ENCODE data around the gene IL23R. TPM values are rescaled to one million over a fixed set of nuclear protein-coding genes. Genes with fewer than 3 reads are reported as not detected.

The IL23R gene
- total and polyA plus RNA-seq, 2 of the 8 experiments (the other 6 are each of a cell fraction or from before 2014, with no cell fraction given) = not detected

DNA sequence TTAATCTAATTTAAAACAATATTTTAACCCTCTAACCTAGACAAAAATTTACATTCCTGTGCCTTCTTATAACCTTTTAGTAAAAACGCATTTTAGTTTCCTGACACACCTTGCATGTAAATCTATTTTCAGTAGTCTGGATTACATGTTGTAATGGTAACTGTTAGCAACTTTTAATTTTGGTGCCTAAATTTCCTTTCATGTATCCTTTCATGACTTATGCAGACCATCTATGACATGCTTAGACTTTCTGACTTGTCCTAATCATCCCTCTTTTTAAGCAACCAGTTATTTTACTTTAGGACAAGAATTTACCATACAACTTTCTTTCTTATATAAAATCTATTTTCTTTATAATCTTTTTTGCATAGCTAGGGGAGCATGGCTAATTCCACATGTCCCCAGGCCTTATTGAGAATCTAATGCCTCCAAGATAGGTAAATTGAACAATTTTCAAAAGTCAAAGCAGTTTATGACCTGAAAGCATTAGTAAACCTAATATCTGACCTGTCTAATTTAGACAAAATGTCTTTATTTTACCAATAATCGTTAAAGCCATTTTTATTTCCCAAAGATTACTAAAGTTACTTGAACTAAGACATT lies 83.9 kb downstream of the IL23R start:
- peak overlapping the region in 1 of 4 experiments; percentile 3; a peak in 1 of 8 replicates for H3K4me3 ChIP-seq (ENCODE audit: extremely low read depth in 1 of 4, insufficient read depth in 2 of 4, low read depth in 3 of 4, low read length in 4 of 4)
- no peak overlapping the region for H4K8ac ChIP-seq (ENCODE audit: extremely low read depth, insufficient read depth, low read length)
- WGBS, 2 experiments (ENCODE audit: extremely low coverage in 1 of 2, insufficient coverage in 1 of 2, insufficient read length in 1 of 2, insufficient replicate concordance in 2 of 2, low coverage in 1 of 2, low lambda C conversion rate in 2 of 2, missing lambda C conversion rate in 1 of 2) = 84% methylated on average over 2 of the region's 2 CpGs; no CpG with 5 or more reads in 1 of the 2 experiments
- H3K4ac ChIP-seq (replicated peaks; ENCODE audit: insufficient read length, low read depth, low read length) = no peak overlapping the region
- no peaks in the 10 kb centered on the region for H3K23me2 ChIP-seq (ENCODE audit: low read depth, low read length)
- ChIA-PET CTCF (ENCODE audit: partially characterized antibody) (no interaction called here), POLR2A (ENCODE audit: partially characterized antibody) (no interaction called here)
- no peaks in the 10 kb centered on the region for H3K27me3 ChIP-seq (replicated peaks in 1 of 4; ENCODE audit: control insufficient read depth in 3 of 4, extremely low read depth in 1 of 4, insufficient read depth in 3 of 4, low read length in 3 of 4)
- H3K36me3 ChIP-seq (ENCODE audit: control insufficient read depth in 2 of 4, insufficient read depth in 4 of 4, low read length in 3 of 4) = no peaks in the 10 kb centered on the region
- no peak overlapping the region for H3K18ac ChIP-seq (ENCODE audit: extremely low read depth, low read length)
- DNase-seq (ENCODE audit: low read depth in 1 of 2, low spot score in 2 of 2) (no peak), FAIRE-seq (no peak)
- H2BK120ac ChIP-seq (replicated peaks; ENCODE audit: low read depth, low read length) = no peak overlapping the region
- TF ChIP-seq SIN3A (conservative IDR thresholded peaks at IDR 0.05 in 1 of 2, IDR thresholded peaks at IDR 0.05 in 1 of 2; ENCODE audit: low read depth in 1 of 2, low read length in 2 of 2) (no peak), TBP (IDR thresholded peaks at IDR 0.05; ENCODE audit: low read depth, low read length) (no peak), JUN (IDR thresholded peaks at IDR 0.05; ENCODE audit: low read depth, low read length) (no peak), CREB1 (IDR thresholded peaks at IDR 0.05) (no peak), GABPA (IDR thresholded peaks at IDR 0.05; ENCODE audit: borderline replicate concordance, insufficient read depth, low read length) (no peak), BACH1 (IDR thresholded peaks at IDR 0.05; ENCODE audit: low read length) (no peak), EZH2 (IDR thresholded peaks at IDR 0.05; ENCODE audit: low read depth, low read length, severe bottlenecking) (no peak), GTF2F1 (IDR thresholded peaks at IDR 0.05; ENCODE audit: borderline replicate concordance, low read depth, low read length) (no peak), KDM5A (IDR thresholded peaks at IDR 0.05; ENCODE audit: low read length) (no peak)
- TF ChIP-seq, protein P1, sequence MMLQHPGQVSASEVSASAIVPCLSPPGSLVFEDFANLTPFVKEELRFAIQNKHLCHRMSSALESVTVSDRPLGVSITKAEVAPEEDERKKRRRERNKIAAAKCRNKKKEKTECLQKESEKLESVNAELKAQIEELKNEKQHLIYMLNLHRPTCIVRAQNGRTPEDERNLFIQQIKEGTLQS (IDR thresholded peaks at IDR 0.05; ENCODE audit: insufficient read depth, low read depth, low read length) = no peak
- TF ChIP-seq, protein P2, sequence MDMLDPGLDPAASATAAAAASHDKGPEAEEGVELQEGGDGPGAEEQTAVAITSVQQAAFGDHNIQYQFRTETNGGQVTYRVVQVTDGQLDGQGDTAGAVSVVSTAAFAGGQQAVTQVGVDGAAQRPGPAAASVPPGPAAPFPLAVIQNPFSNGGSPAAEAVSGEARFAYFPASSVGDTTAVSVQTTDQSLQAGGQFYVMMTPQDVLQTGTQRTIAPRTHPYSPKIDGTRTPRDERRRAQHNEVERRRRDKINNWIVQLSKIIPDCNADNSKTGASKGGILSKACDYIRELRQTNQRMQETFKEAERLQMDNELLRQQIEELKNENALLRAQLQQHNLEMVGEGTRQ (IDR thresholded peaks at IDR 0.05; ENCODE audit: low read length) = no peak
- H3K23ac ChIP-seq (ENCODE audit: insufficient read length) = no peak overlapping the region
- H3K4me2 ChIP-seq (ENCODE audit: insufficient read depth in 1 of 2, low read depth in 2 of 2, low read length in 2 of 2) = no peak overlapping the region
- no peaks in the 10 kb centered on the region for H3K4me1 ChIP-seq (replicated peaks in 1 of 4; ENCODE audit: control insufficient read depth in 3 of 4, insufficient read depth in 4 of 4, low read length in 3 of 4)
- no peak overlapping the region for H2AK5ac ChIP-seq (ENCODE audit: low read depth, low read length)
- H3K14ac ChIP-seq (ENCODE audit: insufficient read length) = no peak overlapping the region
- H3K79me1 ChIP-seq (ENCODE audit: low read depth, low read length) = no peaks in the 10 kb centered on the region
- H3K27ac ChIP-seq (ENCODE audit: low read depth, low read length) = no peak overlapping the region
- H2BK5ac ChIP-seq (ENCODE audit: low read depth, low read length) = no peak overlapping the region
- peaks cover 26 to 27% of the 10 kb centered on the region in 2 experiments for H3K9me3 ChIP-seq (ENCODE audit: insufficient read depth in 2 of 2, low read depth in 1 of 2, low read length in 1 of 2)
- no peak overlapping the region for H4K91ac ChIP-seq (replicated peaks; ENCODE audit: insufficient read length, low read length)
- H2BK15ac ChIP-seq (ENCODE audit: low read length) = no peak overlapping the region
- H3K79me2 ChIP-seq (ENCODE audit: control insufficient read depth in 1 of 2, insufficient read depth in 2 of 2, low read length in 2 of 2) = no peaks in the 10 kb centered on the region
- no peak overlapping the region for H4K5ac ChIP-seq (ENCODE audit: insufficient read length, low read depth, low read length)
- no peak overlapping the region for H3K56ac ChIP-seq (replicated peaks; ENCODE audit: insufficient read length, low read depth, low read length)
- H4K20me1 ChIP-seq (replicated peaks in 1 of 2; ENCODE audit: control insufficient read depth in 1 of 2, insufficient read depth in 2 of 2, low read length in 2 of 2) = no peaks in the 10 kb centered on the region
- H2BK20ac ChIP-seq (ENCODE audit: low read length) = no peak overlapping the region
- H3K9ac ChIP-seq (replicated peaks in 1 of 4; ENCODE audit: extremely low read depth in 1 of 4, low read depth in 3 of 4, low read length in 3 of 4) = no peak overlapping the region
- no peak overlapping the region for H2BK12ac ChIP-seq (ENCODE audit: low read depth, low read length)
- H2AFZ ChIP-seq (ENCODE audit: low read length) = no peak overlapping the region

Measured in H1 (cell line).